H9 (cell line): ENCODE data around the gene DNAJC1. TPM values are rescaled to one million over a fixed set of nuclear protein-coding genes. Genes with fewer than 3 reads are reported as not detected.

Source experiments
- DNase-seq: peaks from one replicate; pipeline ENCODE4 v3.0.0-alpha.2; 2017
- H2AFZ ChIP-seq: one replicate; pipeline ENCODE4 v1.6.1; 2013; ENCODE audit warnings: mild to moderate bottlenecking, low read length, control low read depth, moderate library complexity
- H2AK5ac ChIP-seq: 2 replicates; pipeline ENCODE4 v1.6.1; 2013; ENCODE audit warnings: low read length, control low read depth, mixed read lengths; ENCODE audit not compliant: insufficient read length
- H2BK120ac ChIP-seq: one replicate; pipeline ENCODE4 v1.6.1; 2013; ENCODE audit warnings: low read depth, mild to moderate bottlenecking, low read length, control low read depth, inconsistent platforms; ENCODE audit not compliant: poor library complexity, severe bottlenecking
- H2BK12ac ChIP-seq: 2 replicates; pipeline ENCODE4 v1.6.1; 2013; ENCODE audit warnings: low read length, control low read depth, mixed read lengths, low read depth; ENCODE audit not compliant: insufficient read length
- H2BK15ac ChIP-seq: 2 replicates; pipeline ENCODE4 v1.6.1; 2013; ENCODE audit warnings: low read depth, low read length, control low read depth
- H2BK20ac ChIP-seq: one replicate; pipeline ENCODE4 v1.6.1; 2013; ENCODE audit warnings: low read depth, mild to moderate bottlenecking, low read length, control low read depth, inconsistent platforms; ENCODE audit not compliant: poor library complexity, severe bottlenecking
- H2BK5ac ChIP-seq: 2 replicates; pipeline ENCODE4 v1.6.1; 2013; ENCODE audit warnings: low read length, control low read depth, mixed read lengths; ENCODE audit not compliant: insufficient read length
- H3K14ac ChIP-seq: 2 replicates; pipeline ENCODE4 v1.6.1; 2013; ENCODE audit warnings: low read length, control low read depth; ENCODE audit not compliant: insufficient read depth
- H3K18ac ChIP-seq: 2 replicates; pipeline ENCODE4 v1.6.1; 2013; ENCODE audit warnings: low read depth, mild to moderate bottlenecking, mixed read lengths, low read length, control low read depth; ENCODE audit not compliant: insufficient read length
- H3K23ac ChIP-seq: 2 replicates; pipeline ENCODE4 v1.6.1; 2013; ENCODE audit warnings: low read length, control low read depth, mixed read lengths, low read depth; ENCODE audit not compliant: insufficient read length
- H3K23me2 ChIP-seq: 2 replicates; pipeline ENCODE4 v1.6.1; 2013; ENCODE audit warnings: low read depth, mild to moderate bottlenecking, mixed read lengths, low read length, control low read depth; ENCODE audit not compliant: insufficient read length, poor library complexity, severe bottlenecking
- H3K27ac ChIP-seq: 2 replicates; pipeline ENCODE4 v1.5.1; 2013; ENCODE audit warnings: low read length, control low read depth, mixed read lengths, low read depth; ENCODE audit not compliant: insufficient read length
- H3K27me3 ChIP-seq: 2 replicates; pipeline ENCODE4 v1.6.1; 2013; ENCODE audit warnings: low read length, control low read depth, inconsistent platforms; ENCODE audit not compliant: insufficient read depth
- H3K4ac ChIP-seq: 2 replicates; pipeline ENCODE4 v1.6.1; 2013; ENCODE audit warnings: low read depth, mild to moderate bottlenecking, control low read depth, inconsistent platforms, low read length, moderate library complexity
- H3K4me1 ChIP-seq: 2 replicates; pipeline ENCODE4 v1.6.1; 2013; ENCODE audit warnings: low read length, control low read depth, inconsistent platforms; ENCODE audit not compliant: insufficient read depth
- H3K4me2 ChIP-seq: 2 replicates; pipeline ENCODE4 v1.6.1; 2013; ENCODE audit warnings: low read length, control low read depth, mixed read lengths; ENCODE audit not compliant: insufficient read length, insufficient read depth
- H3K56ac ChIP-seq: 2 replicates; pipeline ENCODE4 v1.6.1; 2013; ENCODE audit warnings: low read depth, mild to moderate bottlenecking, mixed read lengths, low read length, control low read depth; ENCODE audit not compliant: insufficient read length
- H3K79me1 ChIP-seq: 2 replicates; pipeline ENCODE4 v1.6.1; 2013; ENCODE audit warnings: low read depth, mild to moderate bottlenecking, moderate library complexity, low read length, control low read depth, inconsistent platforms; ENCODE audit not compliant: insufficient read depth, poor library complexity, severe bottlenecking
- H3K79me2 ChIP-seq: 2 replicates; pipeline ENCODE4 v1.6.1; 2013; ENCODE audit warnings: low read length, control low read depth, inconsistent platforms; ENCODE audit not compliant: insufficient read depth
- H3K9ac ChIP-seq: 2 replicates; pipeline ENCODE4 v1.6.1; 2013; ENCODE audit warnings: low read length, control low read depth, mixed read lengths; ENCODE audit not compliant: insufficient read length; ENCODE audit errors: extremely low read depth
- H3K9me3 ChIP-seq: one replicate; pipeline ENCODE4 v1.6.1; 2013; ENCODE audit warnings: low read depth, low read length, inconsistent platforms; ENCODE audit not compliant: control insufficient read depth
- H3T11ph ChIP-seq: one replicate; pipeline ENCODE4 v1.6.1; 2013; ENCODE audit warnings: mild to moderate bottlenecking, low read length, control low read depth, inconsistent platforms
- H4K20me1 ChIP-seq: one replicate; pipeline ENCODE4 v1.6.1; 2013; ENCODE audit not compliant: control insufficient read depth, insufficient read length, insufficient read depth
- H4K5ac ChIP-seq: 2 replicates; pipeline ENCODE4 v1.6.1; 2013; ENCODE audit warnings: low read depth, mild to moderate bottlenecking, mixed read lengths, low read length, control low read depth; ENCODE audit not compliant: insufficient read length
- H4K8ac ChIP-seq: replicated peaks from 2 replicates; pipeline ENCODE4 v1.6.1; 2013; ENCODE audit warnings: low read length, control low read depth, mixed read lengths, low read depth; ENCODE audit not compliant: insufficient read length
- H4K91ac ChIP-seq: 2 replicates; pipeline ENCODE4 v1.6.1; 2013; ENCODE audit warnings: low read depth, mild to moderate bottlenecking, moderate library complexity, mixed read lengths, low read length, control low read depth; ENCODE audit not compliant: insufficient read length
- H3K27ac Mint-ChIP-seq, 3 experiments: 2 replicates in 2 of 3; 3 replicates in 1 of 3; pipeline ENCODE4 v1.8.0; 2020 to 2021; ENCODE audit warnings: mixed read lengths in 3 of 3, mild to moderate bottlenecking in 1 of 3, moderate library complexity in 1 of 3
- H3K27me3 Mint-ChIP-seq: 2 replicates; pipeline ENCODE4 v1.8.0; 2021; ENCODE audit warnings: low read depth, mild to moderate bottlenecking, moderate library complexity, mixed read lengths
- H3K36me3 Mint-ChIP-seq, 3 experiments: 2 replicates in 2 of 3; 3 replicates in 1 of 3; pipeline ENCODE4 v1.8.0; 2020 to 2021; ENCODE audit warnings: low read depth in 3 of 3, mixed read lengths in 3 of 3; ENCODE audit not compliant: insufficient read depth in 1 of 3
- H3K4me1 Mint-ChIP-seq, 2 experiments: 2 replicates each; pipeline ENCODE4 v1.8.0; 2020; ENCODE audit warnings: mixed read lengths in 2 of 2
- H3K4me3 Mint-ChIP-seq, 2 experiments: 2 replicates in 1 of 2; 3 replicates in 1 of 2; pipeline ENCODE4 v1.8.0; 2020 to 2021; ENCODE audit warnings: mild to moderate bottlenecking in 2 of 2, mixed read lengths in 2 of 2, moderate library complexity in 1 of 2
- H3K9me3 Mint-ChIP-seq, 2 experiments: 2 replicates in 1 of 2; 3 replicates in 1 of 2; pipeline ENCODE4 v1.8.0; 2020; ENCODE audit warnings: mild to moderate bottlenecking in 2 of 2, mixed read lengths in 2 of 2, moderate library complexity in 1 of 2
- CTCF ChIP-seq: fragments of 200-600 bp; sonication (generic); conservative IDR thresholded peaks from 3 replicates; pipeline ENCODE4 v1.8.0; 2021; ENCODE audit warnings: antibody characterized with exemption, mild to moderate bottlenecking
- WGBS: extraction: QIAGEN DNeasy Blood & Tissue Kit; methylation state at CpG from one replicate; pipeline ENCODE4 v1.1.7; 2013; ENCODE audit warnings: missing lambda C conversion rate, low lambda C conversion rate, mixed read lengths; ENCODE audit not compliant: insufficient read length; ENCODE audit errors: extremely low coverage; 5-methylcytosine and 5-hydroxymethylcytosine counted together
- total RNA-seq: library from RNA; stranded (reverse); gene quantifications from 2 replicates; pipeline ENCODE4 v1.2.1, GENCODE V29; 2021

The DNAJC1 gene
- total RNA-seq, 1 experiment from 2014 or later = 11.2 TPM

- peak overlapping the region in 2 of 3 experiments; percentile 34 to 84; a peak in 3 of 7 replicates for H3K27ac Mint-ChIP-seq
- Histone ChIP-seq H3K23me2 (no peaks in the 10 kb centered on the region), H3K9me3 (no peaks in the 10 kb centered on the region), H2BK5ac (no peak overlapping the region), H4K20me1 (no peaks in the 10 kb centered on the region), H3T11ph (no peak overlapping the region), H3K4me1 (peaks cover 4% of the 10 kb centered on the region; the same call in 1 of the 2 replicates), H2AK5ac (no peak overlapping the region), H3K27me3 (no peaks in the 10 kb centered on the region), H2BK120ac (no peak overlapping the region), H3K56ac (no peak overlapping the region), H3K79me2 (no peaks in the 10 kb centered on the region; the same call in 1 of the 2 replicates), H2AFZ (no peak overlapping the region), H4K8ac (no peak overlapping the region), H2BK15ac (no peak overlapping the region), H3K9ac (no peak overlapping the region), H3K27ac (no peak overlapping the region), H3K4ac (no peak overlapping the region), H3K79me1 (no peaks in the 10 kb centered on the region), H3K18ac (no peak overlapping the region), H3K14ac (no peak overlapping the region), H4K91ac (no peak overlapping the region), H3K23ac (no peak overlapping the region), H2BK20ac (no peak overlapping the region), H2BK12ac (no peak overlapping the region), H3K4me2 (no peak overlapping the region), H4K5ac (no peak overlapping the region)
- H3K4me1 Mint-ChIP-seq = peaks cover 38% of the 10 kb centered on the region in 2 experiments
- TF ChIP-seq CTCF = no peak
- WGBS = no CpG with 5 or more reads among the region's 11 CpGs
- H3K4me3 Mint-ChIP-seq = no peak overlapping the region
- DNase-seq = no peak
- H3K36me3 Mint-ChIP-seq = peaks cover 19 to 70% (median 57%) of the 10 kb centered on the region in 3 experiments
- no peaks in the 10 kb centered on the region for H3K9me3 Mint-ChIP-seq
- H3K27me3 Mint-ChIP-seq = no peaks in the 10 kb centered on the region; the same call in 1 of the 2 replicates
Measured at GRCh38 chr10:21744223-21744622, 259.3 kb downstream of the DNAJC1 start.
